K562 (cell line): ENCODE data around the gene ZNRF1. TPM values are rescaled to one million over a fixed set of nuclear protein-coding genes. Genes with fewer than 3 reads are reported as not detected.

Experiments used
- CAMTA2 ChIP-seq: fragments of 250-450 bp; sonication (Bioruptor Pico); conservative IDR thresholded peaks from 2 replicates; pipeline ENCODE4 v1.5.1; 2022
- CBFB ChIP-seq: sonication (generic); formaldehyde crosslinking; IDR thresholded peaks from 2 replicates; pipeline ENCODE4 v1.4.0; 2020; ENCODE audit warnings: mild to moderate bottlenecking, missing genetic modification reagents
- CEBPG ChIP-seq, 3 experiments: fragments of 200-800 bp in 1 of 3; sonication (Bioruptor generic) in 1 of 3; sonication (generic) in 1 of 3; formaldehyde crosslinking in 1 of 3; IDR thresholded peaks in 2 of 3; conservative IDR thresholded peaks in 1 of 3; 2 replicates each; pipeline versions ENCODE4 v1.6.1 to v1.8.0; 2016 to 2022; ENCODE audit warnings: missing compliant biosample characterization in 2 of 3, missing genetic modification characterization in 2 of 3, mild to moderate bottlenecking in 1 of 3, missing genetic modification reagents in 1 of 3
- DACH1 ChIP-seq: fragments of 450-650 bp; IDR thresholded peaks from 2 replicates; pipeline ENCODE4 v1.6.1; 2018; ENCODE audit not compliant: partially characterized antibody
- ETV5 ChIP-seq: sonication (generic); formaldehyde crosslinking; IDR thresholded peaks from 2 replicates; pipeline ENCODE4 v1.4.0; 2020; ENCODE audit warnings: low read depth, mild to moderate bottlenecking, missing genetic modification reagents
- ETV6 ChIP-seq, 3 experiments: fragments of 150-350 bp in 1 of 3; sonication (generic) in 1 of 3; formaldehyde crosslinking in 1 of 3; IDR thresholded peaks; 2 replicates each; pipeline versions ENCODE4 v1.6.1 to v1.8.0; 2014 to 2022; ENCODE audit warnings: borderline replicate concordance in 2 of 3, low read depth in 2 of 3, antibody characterized with exemption in 1 of 3, low read length in 1 of 3, mild to moderate bottlenecking in 1 of 3, missing genetic modification reagents in 1 of 3
- FOXA3 ChIP-seq, 2 experiments: fragments of 450-650 bp in 1 of 2; sonication (generic) in 1 of 2; formaldehyde crosslinking; IDR thresholded peaks in 1 of 2; conservative IDR thresholded peaks in 1 of 2; 2 replicates each; pipeline versions ENCODE4 v1.4.0 to v1.8.0; 2020 to 2022; ENCODE audit warnings: mild to moderate bottlenecking in 2 of 2, missing genetic modification reagents in 1 of 2
- GATA2 ChIP-seq: sonication (generic); formaldehyde crosslinking; IDR thresholded peaks from 2 replicates; pipeline ENCODE4 v1.4.0; 2020; ENCODE audit warnings: mild to moderate bottlenecking, missing genetic modification reagents
- IRF2 ChIP-seq: sonication (generic); formaldehyde crosslinking; IDR thresholded peaks from 2 replicates; pipeline ENCODE4 v1.8.1; 2022; ENCODE audit warnings: mild to moderate bottlenecking, missing genetic modification reagents
- MEF2D ChIP-seq: conservative IDR thresholded peaks from 2 replicates; pipeline ENCODE4 v1.6.1; 2016; ENCODE audit warnings: low read depth, missing genetic modification characterization, missing compliant biosample characterization
- MYNN ChIP-seq, 2 experiments: sonication (generic); formaldehyde crosslinking in 1 of 2; IDR thresholded peaks; 2 replicates each; pipeline versions ENCODE4 v1.5.0 to v1.6.1; 2016 to 2020; ENCODE audit warnings: antibody characterized with exemption in 1 of 2, missing genetic modification reagents in 1 of 2
- POLR3G ChIP-seq: IDR thresholded peaks from 2 replicates; pipeline ENCODE4 v1.6.1; 2011; ENCODE audit not compliant: insufficient read length, insufficient replicate concordance; ENCODE audit errors: extremely low read depth
- RAD21 ChIP-seq, 2 experiments: fragments of 250-450 bp in 1 of 2; fragments of 450-650 bp in 1 of 2; sonication (Bioruptor Pico) in 1 of 2; formaldehyde crosslinking in 1 of 2; IDR thresholded peaks in 1 of 2; conservative IDR thresholded peaks in 1 of 2; 2 replicates each; pipeline versions ENCODE4 v1.4.0 to v1.8.0; 2020 to 2022; ENCODE audit warnings: mild to moderate bottlenecking in 2 of 2, moderate library complexity in 1 of 2
- SAP30 ChIP-seq: fragments of 200-600 bp; sonication (generic); IDR thresholded peaks from 2 replicates; pipeline ENCODE4 v1.6.1; 2012; ENCODE audit warnings: borderline replicate concordance, low read depth, mild to moderate bottlenecking, moderate library complexity, low read length, control low read depth, inconsistent platforms; ENCODE audit not compliant: insufficient read depth, poor library complexity, severe bottlenecking
- SIX5 ChIP-seq, 2 experiments: IDR thresholded peaks; 2 replicates each; pipeline ENCODE4 v1.6.1; 2011; ENCODE audit warnings: low read length in 2 of 2, borderline replicate concordance in 1 of 2, low read depth in 1 of 2, mild to moderate bottlenecking in 1 of 2, moderate library complexity in 1 of 2; ENCODE audit not compliant: insufficient read depth in 1 of 2
- SMARCA4 ChIP-seq: fragments of 450-650 bp; IDR thresholded peaks from 2 replicates; pipeline ENCODE4 v1.6.1; 2016
- SNIP1 ChIP-seq: fragments of 450-650 bp; IDR thresholded peaks from 2 replicates; pipeline ENCODE4 v1.7.1; 2017; ENCODE audit warnings: low read depth, mild to moderate bottlenecking
- STAG1 ChIP-seq: sonication (generic); formaldehyde crosslinking; IDR thresholded peaks from 2 replicates; pipeline ENCODE4 v1.5.0; 2020; ENCODE audit warnings: missing genetic modification reagents, borderline replicate concordance
- ZBTB17 ChIP-seq: fragments of 450-650 bp; formaldehyde crosslinking; IDR thresholded peaks from 2 replicates; pipeline ENCODE4 v1.4.0; 2020; ENCODE audit warnings: mild to moderate bottlenecking
- polyA plus RNA-seq, 8 experiments: library from polyadenylated mRNA; depleted of rRNA in 4 of 8; stranded (reverse) in 5 of 8; unstranded in 3 of 8; fragments of >200 nt; fragmentation: Nextera tagmentation in 2 of 8; fragmentation: Illumina TruSeq in 1 of 8; extraction: Ambion mirVana in 2 of 8; extraction: Trizol in 1 of 8; gene quantifications; 2 replicates each; pipeline versions ENCODE4 v1.2.1 to v1.2.3, GENCODE V29; 2011 to 2014; ENCODE audit warnings: inconsistent platforms in 1 of 8, missing spikeins in 1 of 8
- total RNA-seq, 7 experiments: library from RNA; depleted of rRNA in 6 of 7; stranded (reverse); fragments of >200 nt in 6 of 7; fragmentation: Illumina TruSeq in 2 of 7; extraction: Trizol in 2 of 7; gene quantifications; 2 replicates each; pipeline versions ENCODE4 v1.2.1 to v1.2.3, GENCODE V29; 2011 to 2021; ENCODE audit warnings: low replicate concordance in 1 of 7
- TF ChIP-seq, protein P1 (sequence below): fragments of 250-450 bp; sonication (Bioruptor Pico); IDR thresholded peaks from 2 replicates; pipeline ENCODE4 v1.4.0; 2020; ENCODE audit warnings: mild to moderate bottlenecking, moderate library complexity
- TF ChIP-seq, protein P2 (sequence below): sonication (generic); formaldehyde crosslinking; IDR thresholded peaks from 2 replicates; pipeline ENCODE4 v1.9.0; 2022; ENCODE audit warnings: mild to moderate bottlenecking, missing genetic modification reagents
- TF ChIP-seq, protein P3 (sequence below): fragments of 450-650 bp; IDR thresholded peaks from 2 replicates; pipeline ENCODE4 v1.6.1; 2016; ENCODE audit warnings: missing biosample characterization, missing genetic modification characterization

Gene ZNRF1
- total and polyA plus RNA-seq, 9 of the 15 experiments (the other 6 are each of a cell fraction or from before 2014, with no cell fraction given), result 9.5 to 37.7 (median 20.0) TPM

DNA sequence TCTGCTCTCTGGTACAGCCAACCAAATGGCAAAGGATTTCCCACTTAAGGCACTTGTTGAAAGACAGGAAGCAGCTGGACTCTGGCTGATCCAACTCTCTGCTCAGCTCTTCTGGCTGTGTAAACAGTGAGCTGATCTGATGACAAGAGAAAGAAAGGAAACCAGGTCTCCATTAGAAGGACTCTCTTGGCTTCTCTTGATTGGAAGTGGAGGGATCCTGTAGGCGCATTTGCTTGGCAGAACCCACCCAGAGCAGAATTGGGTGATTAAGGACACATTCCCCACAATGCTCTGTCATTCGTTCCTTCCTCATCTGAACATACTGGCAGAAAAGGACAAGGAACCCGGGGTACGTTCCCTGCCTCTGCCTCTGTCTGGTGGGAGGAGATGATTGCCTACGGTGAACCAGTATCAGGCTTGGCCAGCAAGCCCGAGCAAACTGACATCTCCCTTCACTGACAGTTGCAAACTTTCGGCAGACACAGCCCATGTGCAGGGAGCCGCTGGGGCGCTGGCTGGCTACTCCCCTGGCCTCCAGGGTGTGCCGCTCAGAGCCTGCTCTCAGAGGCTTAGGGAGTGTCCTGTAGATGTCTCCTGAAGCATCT lies 88.7 kb downstream of the ZNRF1 start (continued):
- TF ChIP-seq, protein P1, sequence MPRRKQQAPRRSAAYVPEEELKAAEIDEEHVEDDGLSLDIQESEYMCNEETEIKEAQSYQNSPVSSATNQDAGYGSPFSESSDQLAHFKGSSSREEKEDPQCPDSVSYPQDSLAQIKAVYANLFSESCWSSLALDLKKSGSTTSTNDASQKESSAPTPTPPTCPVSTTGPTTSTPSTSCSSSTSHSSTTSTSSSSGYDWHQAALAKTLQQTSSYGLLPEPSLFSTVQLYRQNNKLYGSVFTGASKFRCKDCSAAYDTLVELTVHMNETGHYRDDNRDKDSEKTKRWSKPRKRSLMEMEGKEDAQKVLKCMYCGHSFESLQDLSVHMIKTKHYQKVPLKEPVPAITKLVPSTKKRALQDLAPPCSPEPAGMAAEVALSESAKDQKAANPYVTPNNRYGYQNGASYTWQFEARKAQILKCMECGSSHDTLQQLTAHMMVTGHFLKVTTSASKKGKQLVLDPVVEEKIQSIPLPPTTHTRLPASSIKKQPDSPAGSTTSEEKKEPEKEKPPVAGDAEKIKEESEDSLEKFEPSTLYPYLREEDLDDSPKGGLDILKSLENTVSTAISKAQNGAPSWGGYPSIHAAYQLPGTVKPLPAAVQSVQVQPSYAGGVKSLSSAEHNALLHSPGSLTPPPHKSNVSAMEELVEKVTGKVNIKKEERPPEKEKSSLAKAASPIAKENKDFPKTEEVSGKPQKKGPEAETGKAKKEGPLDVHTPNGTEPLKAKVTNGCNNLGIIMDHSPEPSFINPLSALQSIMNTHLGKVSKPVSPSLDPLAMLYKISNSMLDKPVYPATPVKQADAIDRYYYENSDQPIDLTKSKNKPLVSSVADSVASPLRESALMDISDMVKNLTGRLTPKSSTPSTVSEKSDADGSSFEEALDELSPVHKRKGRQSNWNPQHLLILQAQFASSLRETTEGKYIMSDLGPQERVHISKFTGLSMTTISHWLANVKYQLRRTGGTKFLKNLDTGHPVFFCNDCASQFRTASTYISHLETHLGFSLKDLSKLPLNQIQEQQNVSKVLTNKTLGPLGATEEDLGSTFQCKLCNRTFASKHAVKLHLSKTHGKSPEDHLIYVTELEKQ, result no peak
- TF ChIP-seq, protein P2, sequence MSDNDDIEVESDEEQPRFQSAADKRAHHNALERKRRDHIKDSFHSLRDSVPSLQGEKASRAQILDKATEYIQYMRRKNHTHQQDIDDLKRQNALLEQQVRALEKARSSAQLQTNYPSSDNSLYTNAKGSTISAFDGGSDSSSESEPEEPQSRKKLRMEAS (CRISPR knock-in tag), result peak; percentile 84
- TF ChIP-seq CBFB (CRISPR knock-in tag) (0 out of 2 replicates have a peak, but pooled peaks have one; percentile 28), IRF2 (CRISPR knock-in tag) (no peak), POLR3G (no peak), FOXA3 (CRISPR knock-in tag; conservative IDR thresholded peaks at IDR 0.05 in 1 of 2, IDR thresholded peaks at IDR 0.05 in 1 of 2) (peak; percentile 99 to 100), CEBPG (CRISPR knock-in tag; IDR thresholded peaks at IDR 0.05) (no peak), CEBPG (tag; conservative IDR thresholded peaks at IDR 0.05 in 1 of 2, IDR thresholded peaks at IDR 0.05 in 1 of 2) (no peak), MEF2D (tag) (no peak), ETV6 (IDR thresholded peaks at IDR 0.05; ENCODE audit: borderline replicate concordance in 1 of 2, low read depth in 2 of 2, low read length in 1 of 2) (no peak), ETV6 (CRISPR knock-in tag; IDR thresholded peaks at IDR 0.05; ENCODE audit: borderline replicate concordance) (no peak), ETV5 (CRISPR knock-in tag) (peak; percentile 59; the same call in 1 of the 2 replicates), CAMTA2 (CRISPR knock-in tag) (no peak), SMARCA4 (peak; percentile 72; the same call in 1 of the 2 replicates), RAD21 (CRISPR knock-in tag; conservative IDR thresholded peaks at IDR 0.05 in 1 of 2, IDR thresholded peaks at IDR 0.05 in 1 of 2) (peak; percentile 35 to 54; a peak in 3 of 4 replicates), MYNN (IDR thresholded peaks at IDR 0.05) (no peak), MYNN (CRISPR knock-in tag; IDR thresholded peaks at IDR 0.05) (no peak), GATA2 (CRISPR knock-in tag) (peak; percentile 94), STAG1 (no peak), DACH1 (peak; percentile 35), ZBTB17 (peak; percentile 86), SNIP1 (peak; percentile 46; the same call in 1 of the 2 replicates), SIX5 (IDR thresholded peaks at IDR 0.05; ENCODE audit: borderline replicate concordance in 1 of 2, insufficient read depth in 1 of 2, low read depth in 1 of 2, low read length in 2 of 2) (no peak), SAP30 (peak; percentile 83)
- TF ChIP-seq, protein P3, sequence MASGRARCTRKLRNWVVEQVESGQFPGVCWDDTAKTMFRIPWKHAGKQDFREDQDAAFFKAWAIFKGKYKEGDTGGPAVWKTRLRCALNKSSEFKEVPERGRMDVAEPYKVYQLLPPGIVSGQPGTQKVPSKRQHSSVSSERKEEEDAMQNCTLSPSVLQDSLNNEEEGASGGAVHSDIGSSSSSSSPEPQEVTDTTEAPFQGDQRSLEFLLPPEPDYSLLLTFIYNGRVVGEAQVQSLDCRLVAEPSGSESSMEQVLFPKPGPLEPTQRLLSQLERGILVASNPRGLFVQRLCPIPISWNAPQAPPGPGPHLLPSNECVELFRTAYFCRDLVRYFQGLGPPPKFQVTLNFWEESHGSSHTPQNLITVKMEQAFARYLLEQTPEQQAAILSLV (tag), result no peak
